Hematopoietic multipotent progenitor cell treated with erythropoietin and hydrocortisone succinate and interleukin-3 and kit ligand, for 17 days (in vitro differentiated cells): ENCODE measurements around the gene IFNK.
A peak's percentile ranks its signal among the peaks of the same experiment; 100 is the strongest.

Experiments used
- DNase-seq: peaks from one replicate; pipeline ENCODE4 v3.0.0-alpha.2; 2015; ENCODE audit warnings: low spot score

IFNK gene

DNA sequence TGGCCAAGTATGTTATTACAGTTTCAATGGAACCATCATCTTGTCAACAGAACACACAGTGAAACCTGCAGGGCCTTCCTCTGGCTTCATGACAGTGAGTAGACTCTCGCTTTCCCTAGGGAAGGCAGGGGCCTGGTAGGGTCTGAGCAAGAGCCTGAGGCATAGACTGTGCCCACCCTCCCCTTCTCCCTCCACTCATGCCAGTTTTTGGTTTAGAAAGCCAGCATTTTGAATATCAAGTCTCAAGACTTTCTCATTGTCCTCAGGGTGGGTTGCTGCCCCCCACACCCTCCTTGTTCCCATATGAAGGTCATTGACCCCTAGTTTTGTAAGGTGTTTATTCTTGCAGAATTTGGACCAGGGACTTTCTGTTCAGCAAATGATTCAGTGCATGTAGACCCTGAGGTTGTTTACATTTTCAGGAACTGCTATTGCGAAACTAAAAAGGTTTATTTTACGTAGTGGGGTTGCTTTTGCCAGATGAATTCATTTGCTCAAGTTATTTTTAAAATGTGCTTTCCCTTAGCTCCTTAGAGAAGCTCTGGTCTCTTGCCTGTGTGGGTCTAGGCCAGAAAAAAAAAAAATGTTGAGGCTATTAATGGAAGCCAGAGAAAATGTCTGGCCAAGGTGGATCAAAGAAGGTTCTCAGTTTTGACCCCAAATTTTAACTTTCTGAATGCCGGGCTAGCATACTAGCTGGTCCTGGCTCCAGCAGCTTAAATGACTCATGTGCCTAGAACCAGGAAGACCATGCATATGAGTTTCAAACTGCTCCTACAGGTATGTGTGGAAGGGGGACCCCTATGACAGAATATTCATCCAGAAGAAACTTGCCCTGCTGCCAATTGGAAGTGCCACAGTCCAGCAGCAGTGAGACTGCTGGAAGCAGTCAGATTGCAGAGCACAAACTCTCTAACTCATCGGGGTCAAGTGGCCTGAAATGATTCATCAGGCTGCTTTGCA is 15.7 kb downstream of the IFNK start:
- no peak for DNase-seq

DNA sequence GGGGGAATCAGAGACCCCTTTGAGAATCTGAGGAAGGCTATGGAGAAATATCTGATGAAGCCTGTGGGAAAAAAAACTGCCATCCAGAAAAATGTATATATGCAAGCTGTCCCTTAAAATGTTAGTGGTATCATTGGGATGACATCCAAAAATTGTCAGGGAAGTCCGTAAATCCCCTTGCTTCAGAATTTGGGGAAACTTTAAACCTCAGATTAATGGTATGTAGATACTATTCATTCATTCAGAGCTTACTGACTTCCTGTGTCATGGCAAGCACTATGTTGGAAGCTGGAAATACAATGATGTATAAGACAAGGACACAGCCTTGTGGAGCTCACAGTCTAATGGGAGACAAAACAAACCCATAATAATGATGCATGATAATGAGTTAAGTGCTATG is 16.4 kb downstream of the IFNK start:
- no peak for DNase-seq

- no peak for DNase-seq
Measured at GRCh38 chr9:27541740-27542139, 17.6 kb downstream of the IFNK start.

DNA sequence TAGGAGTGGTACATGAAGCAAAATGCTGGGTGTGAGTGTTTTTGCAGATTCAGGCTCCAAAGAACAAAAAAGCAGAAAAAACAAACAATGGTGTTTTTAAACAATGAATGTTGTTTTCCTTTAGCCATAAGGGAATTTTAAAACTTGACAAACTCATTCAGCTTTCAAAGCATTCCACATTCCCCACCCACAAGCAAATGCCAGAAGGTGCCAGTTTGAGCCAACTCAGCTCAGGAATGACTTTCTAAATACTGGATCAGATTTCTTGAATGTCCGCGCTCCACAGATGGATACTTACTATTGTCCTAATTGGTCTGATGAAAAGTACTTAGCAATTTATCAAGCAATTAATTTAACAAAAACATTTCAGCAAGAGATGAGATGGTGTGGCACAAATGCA is 18.4 kb downstream of the IFNK start:
- no peak for DNase-seq

GRCh38 chr9:27545471-27545870 is 21.4 kb downstream of the IFNK start:
- no peak for DNase-seq

GRCh38 chr9:27548055-27548741 is 24.1 kb downstream of the IFNK start:
- peak; percentile 15 for DNase-seq

GRCh38 chr9:27549196-27549755 is 25.2 kb downstream of the IFNK start:
- no peak for DNase-seq

- no peak for DNase-seq
Measured at GRCh38 chr9:27554712-27555111, 30.6 kb downstream of the IFNK start.

DNA sequence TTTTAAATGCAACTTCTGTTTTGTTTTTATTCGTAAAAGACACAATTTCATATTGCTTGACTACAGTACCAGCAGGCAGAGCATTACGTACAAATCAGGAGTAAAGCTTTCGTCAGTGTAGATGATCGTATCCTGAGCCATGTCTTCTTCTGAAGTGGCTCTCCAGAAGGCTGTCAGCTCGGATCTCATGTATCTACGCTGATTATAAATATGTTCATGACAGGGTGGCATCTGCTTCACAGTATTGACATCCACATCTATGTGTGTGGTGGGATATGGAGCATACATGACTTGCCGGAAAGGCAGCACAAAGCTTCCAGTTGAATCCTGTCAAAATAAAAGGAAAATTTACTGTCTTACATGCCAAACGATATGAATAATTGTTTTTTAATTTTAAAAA is 32.4 kb downstream of the IFNK start:
- DNase-seq = no peak

DNA sequence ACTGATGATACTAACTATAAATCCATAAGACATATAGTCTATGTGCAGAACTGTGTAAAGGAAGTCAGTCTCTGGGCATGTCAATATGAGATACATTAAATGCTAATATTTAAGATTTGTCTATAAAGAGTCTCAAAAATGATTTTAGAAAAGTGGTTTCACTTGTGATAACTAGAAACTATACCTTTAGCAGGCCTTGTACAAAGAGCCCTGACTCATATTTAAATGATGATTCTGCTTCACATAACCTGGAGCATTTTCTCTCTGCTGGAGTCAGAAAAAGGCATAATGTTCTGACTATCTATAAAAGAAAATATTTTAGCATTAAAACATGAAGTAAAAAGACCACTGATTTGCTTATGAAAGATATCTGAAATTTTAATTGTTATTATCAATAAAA is 34.2 kb downstream of the IFNK start:
- DNase-seq = no peak

DNA sequence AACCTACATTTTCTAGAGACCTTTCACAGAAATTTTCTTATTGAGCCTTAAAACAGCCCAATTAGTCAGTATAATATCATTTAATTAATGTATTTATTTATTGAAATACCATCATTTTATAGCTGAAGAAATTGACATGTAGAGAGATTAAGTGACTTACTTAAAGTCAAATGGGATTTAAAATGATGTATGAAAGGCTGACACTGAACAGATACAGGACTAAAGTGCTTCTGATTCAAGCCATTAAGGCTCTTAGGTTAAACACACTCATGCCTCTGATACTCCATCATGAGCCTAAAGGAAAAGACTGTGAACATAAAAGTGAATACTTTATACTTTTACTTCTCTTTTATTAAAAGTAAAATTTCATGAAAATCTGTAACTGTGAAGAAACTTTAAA is 36.4 kb downstream of the IFNK start:
- DNase-seq = no peak

- DNase-seq = no peak
Measured at GRCh38 chr9:27561685-27562084, 37.6 kb downstream of the IFNK start.

DNA sequence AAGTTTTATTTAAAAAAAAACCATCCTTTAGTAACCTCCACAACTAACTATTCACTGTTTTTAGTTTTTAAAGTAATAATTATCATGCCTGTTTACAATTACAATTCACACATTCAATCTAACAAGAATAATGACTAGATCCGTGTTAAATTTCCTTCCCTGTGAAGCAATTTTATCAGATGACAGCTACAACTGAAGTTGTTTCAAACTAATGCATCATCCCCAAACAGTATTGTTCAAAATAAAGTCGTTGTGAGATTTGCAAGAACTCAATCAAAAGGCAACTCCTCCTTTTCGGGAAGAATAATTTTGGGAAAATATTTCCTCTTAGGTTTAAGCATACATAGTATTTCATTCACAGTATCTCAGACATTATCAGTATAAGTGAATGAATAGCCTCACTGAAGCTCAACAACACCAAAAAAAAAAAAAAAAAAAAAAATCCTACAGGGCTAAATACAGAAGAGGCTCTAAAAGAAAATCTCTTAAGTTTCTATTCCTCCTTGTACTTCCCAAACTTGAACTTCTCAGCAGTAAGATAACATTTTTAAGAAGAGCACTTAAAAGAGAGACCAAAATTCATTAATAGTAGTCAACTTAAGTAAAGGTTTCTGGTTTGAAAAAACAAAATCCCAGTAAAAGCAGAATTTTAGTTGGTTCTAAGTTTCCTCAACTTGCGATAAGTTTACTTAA is 39.8 kb downstream of the IFNK start:
- no peak for DNase-seq

GRCh38 chr9:27564670-27565069 is 40.6 kb downstream of the IFNK start:
- no peak for DNase-seq

- DNase-seq = no peak
Measured at GRCh38 chr9:27565696-27566095, 41.6 kb downstream of the IFNK start.

- no peak for DNase-seq
Measured at GRCh38 chr9:27566118-27566517, 42.0 kb downstream of the IFNK start.

GRCh38 chr9:27569406-27569805 is 45.3 kb downstream of the IFNK start:
- no peak for DNase-seq

GRCh38 chr9:27571011-27571410 is 46.9 kb downstream of the IFNK start:
- no peak for DNase-seq

- no peak for DNase-seq
Measured at GRCh38 chr9:27572061-27572460, 48.0 kb downstream of the IFNK start.

- peak; percentile 62 for DNase-seq
Measured at GRCh38 chr9:27572566-27572917, 48.5 kb downstream of the IFNK start.

GRCh38 chr9:27572918-27573633 is 49.0 kb downstream of the IFNK start, which contains the start of gene C9orf72:
TSS of gene C9orf72 (minus strand) at chr9:27573481. CDS start at chr9:27567120, 6,361 bp downstream.
- no peak for DNase-seq
